A549 (cell line): ENCODE data around the gene VDR.

ENCODE experiments used
- CEBPB ChIP-seq, 2 experiments: fragments of >200 bp in 1 of 2; sonication (Bioruptor Twin) in 1 of 2; formaldehyde crosslinking in 1 of 2; IDR thresholded peaks; 2 replicates each; pipeline ENCODE4 v1.6.1; 2012 to 2016
- CTCF ChIP-seq: fragments of >200 bp; sonication (Bioruptor Twin); formaldehyde crosslinking; IDR thresholded peaks from 3 replicates; pipeline ENCODE4 v1.5.1; 2016
- EHMT2 ChIP-seq: fragments of 200-600 bp; sonication (generic); IDR thresholded peaks from 2 replicates; pipeline ENCODE4 v1.6.1; 2016; ENCODE audit warnings: antibody characterized with exemption, low read depth, mild to moderate bottlenecking, moderate library complexity
- ESRRA ChIP-seq: fragments of 150-350 bp; IDR thresholded peaks from 2 replicates; pipeline ENCODE4 v1.6.1; 2014; ENCODE audit warnings: mild to moderate bottlenecking, low read length, borderline replicate concordance
- KDM5A ChIP-seq: fragments of 200-600 bp; sonication (generic); IDR thresholded peaks from 2 replicates; pipeline ENCODE4 v1.6.1; 2016; ENCODE audit warnings: antibody characterized with exemption, mild to moderate bottlenecking
- MAZ ChIP-seq: fragments of 150-350 bp; IDR thresholded peaks from 2 replicates; pipeline ENCODE4 v1.6.1; 2014; ENCODE audit warnings: antibody characterized with exemption, low read depth, low read length, borderline replicate concordance
- PHF8 ChIP-seq: fragments of 200-600 bp; sonication (generic); IDR thresholded peaks from 2 replicates; pipeline ENCODE4 v1.6.1; 2016; ENCODE audit warnings: low read depth, mild to moderate bottlenecking, antibody characterized with exemption, moderate library complexity, borderline replicate concordance
- POLR2A ChIP-seq: IDR thresholded peaks from 2 replicates; pipeline ENCODE4 v1.6.1; 2012; ENCODE audit warnings: mild to moderate bottlenecking, low read length
- REST ChIP-seq: fragments of 200-600 bp; sonication (generic); IDR thresholded peaks from 2 replicates; pipeline ENCODE4 v1.6.1; 2016; ENCODE audit warnings: antibody characterized with exemption, mild to moderate bottlenecking, moderate library complexity
- SMC3 ChIP-seq: fragments of >200 bp; sonication (Bioruptor Twin); formaldehyde crosslinking; IDR thresholded peaks from 3 replicates; pipeline ENCODE4 v1.6.1; 2018; ENCODE audit warnings: inconsistent platforms
- ZSCAN20 ChIP-seq: fragments of 250-450 bp; sonication (Bioruptor Pico); IDR thresholded peaks from 2 replicates; pipeline ENCODE4 v1.8.0; 2022; ENCODE audit warnings: mild to moderate bottlenecking, moderate library complexity

GRCh38 chr12:47920913-47921312 lies 16.1 kb upstream of the VDR start:
- TF ChIP-seq CTCF = no peak
- no peak for TF ChIP-seq CEBPB (IDR thresholded peaks at IDR 0.05)
- TF ChIP-seq POLR2A = no peak
- no peak for TF ChIP-seq MAZ
- TF ChIP-seq ZSCAN20 (CRISPR knock-in tag) = no peak
- TF ChIP-seq SMC3 = no peak
- TF ChIP-seq ESRRA = no peak
- no peak for TF ChIP-seq EHMT2
- no peak for TF ChIP-seq PHF8
- no peak for TF ChIP-seq KDM5A
- no peak for TF ChIP-seq REST
